RWPE2 (cell line): ENCODE results near the gene UROC1.

ENCODE experiments used
- ATAC-seq: fragments of 200-7000 bp; cut with Tn5 transposase; 3 replicates; pipeline ENCODE4 v1.9.1; 2021; ENCODE audit warnings: low read depth
- DNase-seq: peaks from one replicate; pipeline ENCODE4 v3.0.0-alpha.2; 2020; ENCODE audit warnings: low spot score
- H3K27ac ChIP-seq: fragments of 450-650 bp; 2 replicates; pipeline ENCODE4 v1.5.1; 2017; ENCODE audit warnings: mild to moderate bottlenecking; ENCODE audit not compliant: poor library complexity, severe bottlenecking
- H3K27me3 ChIP-seq: fragments of 250-450 bp; sonication (Bioruptor Pico); 2 replicates; pipeline ENCODE4 v1.5.1; 2021; ENCODE audit warnings: mild to moderate bottlenecking, moderate library complexity; ENCODE audit not compliant: insufficient read depth, poor library complexity, severe bottlenecking
- H3K36me3 ChIP-seq: fragments of 250-450 bp; sonication (Bioruptor Pico); 2 replicates; pipeline ENCODE4 v1.5.1; 2020; ENCODE audit warnings: low read depth, mild to moderate bottlenecking, moderate library complexity
- H3K4me1 ChIP-seq: fragments of 250-450 bp; sonication (Bioruptor Pico); 2 replicates; pipeline ENCODE4 v1.5.1; 2021; ENCODE audit warnings: mild to moderate bottlenecking, moderate library complexity; ENCODE audit not compliant: insufficient read depth, poor library complexity, severe bottlenecking
- H3K4me3 ChIP-seq: fragments of 250-450 bp; sonication (Bioruptor Pico); 2 replicates; pipeline ENCODE4 v1.5.1; 2021; ENCODE audit warnings: mild to moderate bottlenecking, moderate library complexity; ENCODE audit not compliant: severe bottlenecking
- H3K9me3 ChIP-seq: fragments of 250-450 bp; sonication (Bioruptor Pico); 2 replicates; pipeline ENCODE4 v1.5.1; 2021; ENCODE audit warnings: mild to moderate bottlenecking, moderate library complexity; ENCODE audit not compliant: severe bottlenecking
- TF ChIP-seq, protein P1 (sequence below): fragments of 450-650 bp; IDR thresholded peaks from one replicate; pipeline ENCODE4 v1.5.1; 2017; ENCODE audit warnings: mild to moderate bottlenecking, moderate library complexity; ENCODE audit not compliant: poor library complexity, severe bottlenecking

The UROC1 gene

DNA sequence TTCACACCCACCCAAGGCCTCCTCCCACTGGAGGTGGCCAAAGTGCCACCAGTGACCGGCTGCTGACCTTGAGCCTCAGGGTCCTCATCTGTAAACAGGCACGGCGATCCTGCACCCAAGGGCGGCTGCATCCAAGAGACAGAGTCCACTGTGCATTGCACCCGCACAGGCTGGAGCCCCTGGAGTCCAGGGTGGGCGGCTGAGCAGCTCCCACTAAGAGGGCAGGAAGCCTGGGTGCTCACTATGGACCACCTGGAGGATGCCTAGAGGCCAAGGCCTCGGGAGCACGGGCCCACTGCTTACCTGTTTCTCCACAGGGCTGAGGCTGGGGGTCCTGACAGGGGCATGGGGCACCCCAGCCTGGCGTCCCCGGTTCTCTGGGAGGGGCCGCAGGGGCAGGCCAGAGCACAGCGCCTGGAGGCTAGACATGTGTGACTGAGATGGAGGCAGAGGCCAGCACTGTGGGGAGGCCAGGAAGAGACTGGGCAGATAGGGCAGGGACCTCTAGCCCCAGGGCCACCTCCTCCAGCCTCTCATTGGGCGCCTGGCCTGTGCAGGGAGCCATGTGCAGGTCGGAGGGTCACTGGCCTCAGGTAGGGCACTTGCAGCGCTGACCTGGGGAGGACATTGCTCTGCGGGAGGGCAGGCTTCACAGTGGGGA, at the start of gene UROC1:
UROC1 (minus strand) TSS at position 483 of the 661 bp plus-strand sequence; CDS start at position 429, 54 bp downstream.
- TF ChIP-seq, protein P1, sequence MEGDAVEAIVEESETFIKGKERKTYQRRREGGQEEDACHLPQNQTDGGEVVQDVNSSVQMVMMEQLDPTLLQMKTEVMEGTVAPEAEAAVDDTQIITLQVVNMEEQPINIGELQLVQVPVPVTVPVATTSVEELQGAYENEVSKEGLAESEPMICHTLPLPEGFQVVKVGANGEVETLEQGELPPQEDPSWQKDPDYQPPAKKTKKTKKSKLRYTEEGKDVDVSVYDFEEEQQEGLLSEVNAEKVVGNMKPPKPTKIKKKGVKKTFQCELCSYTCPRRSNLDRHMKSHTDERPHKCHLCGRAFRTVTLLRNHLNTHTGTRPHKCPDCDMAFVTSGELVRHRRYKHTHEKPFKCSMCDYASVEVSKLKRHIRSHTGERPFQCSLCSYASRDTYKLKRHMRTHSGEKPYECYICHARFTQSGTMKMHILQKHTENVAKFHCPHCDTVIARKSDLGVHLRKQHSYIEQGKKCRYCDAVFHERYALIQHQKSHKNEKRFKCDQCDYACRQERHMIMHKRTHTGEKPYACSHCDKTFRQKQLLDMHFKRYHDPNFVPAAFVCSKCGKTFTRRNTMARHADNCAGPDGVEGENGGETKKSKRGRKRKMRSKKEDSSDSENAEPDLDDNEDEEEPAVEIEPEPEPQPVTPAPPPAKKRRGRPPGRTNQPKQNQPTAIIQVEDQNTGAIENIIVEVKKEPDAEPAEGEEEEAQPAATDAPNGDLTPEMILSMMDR, result no peak
- Histone ChIP-seq H3K9me3 (no peaks in the 10 kb centered on the region), H3K36me3 (no peaks in the 10 kb centered on the region), H3K27ac (no peak within 1 kb of the TSS), H3K4me1 (no peaks in the 10 kb centered on the region), H3K27me3 (peaks cover under 1% of the 10 kb centered on the region), H3K4me3 (no peak within 1 kb of the TSS)
- ATAC-seq, result no peak
- peak; percentile 48 for DNase-seq

DNA sequence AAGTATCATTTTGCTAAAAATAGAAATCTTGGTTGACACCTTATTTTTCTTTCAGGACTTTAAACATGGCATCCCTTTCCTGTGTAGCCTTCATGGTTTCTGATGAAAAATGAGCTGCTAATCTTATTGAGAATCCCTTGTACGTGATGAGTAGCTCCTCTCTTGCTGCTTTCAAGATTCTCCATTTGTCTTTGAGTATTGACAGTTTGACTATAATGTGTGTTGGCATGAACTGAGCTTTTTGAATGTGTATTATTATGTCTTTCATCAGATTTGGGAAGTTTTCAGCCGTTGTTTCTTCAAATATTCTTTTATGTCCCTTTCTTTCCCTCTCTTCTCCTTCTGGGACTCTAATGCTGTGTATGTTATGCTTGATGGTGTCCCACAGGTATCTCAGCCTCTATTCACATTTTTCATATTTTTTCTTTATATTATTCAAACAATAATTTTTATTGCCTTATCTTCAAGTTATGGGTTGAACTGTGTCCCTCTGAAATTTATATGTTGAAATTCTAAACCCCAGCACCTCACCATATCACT, 45.2 kb upstream of the UROC1 start:
- no peak for ATAC-seq
- DNase-seq, result no peak
- Histone ChIP-seq H3K27ac (no peak overlapping the region), H3K27me3 (peaks cover 11% of the 10 kb centered on the region), H3K9me3 (peaks cover 3% of the 10 kb centered on the region), H3K36me3 (no peaks in the 10 kb centered on the region), H3K4me3 (no peak overlapping the region), H3K4me1 (no peaks in the 10 kb centered on the region)
- TF ChIP-seq, protein P1, result no peak

DNA sequence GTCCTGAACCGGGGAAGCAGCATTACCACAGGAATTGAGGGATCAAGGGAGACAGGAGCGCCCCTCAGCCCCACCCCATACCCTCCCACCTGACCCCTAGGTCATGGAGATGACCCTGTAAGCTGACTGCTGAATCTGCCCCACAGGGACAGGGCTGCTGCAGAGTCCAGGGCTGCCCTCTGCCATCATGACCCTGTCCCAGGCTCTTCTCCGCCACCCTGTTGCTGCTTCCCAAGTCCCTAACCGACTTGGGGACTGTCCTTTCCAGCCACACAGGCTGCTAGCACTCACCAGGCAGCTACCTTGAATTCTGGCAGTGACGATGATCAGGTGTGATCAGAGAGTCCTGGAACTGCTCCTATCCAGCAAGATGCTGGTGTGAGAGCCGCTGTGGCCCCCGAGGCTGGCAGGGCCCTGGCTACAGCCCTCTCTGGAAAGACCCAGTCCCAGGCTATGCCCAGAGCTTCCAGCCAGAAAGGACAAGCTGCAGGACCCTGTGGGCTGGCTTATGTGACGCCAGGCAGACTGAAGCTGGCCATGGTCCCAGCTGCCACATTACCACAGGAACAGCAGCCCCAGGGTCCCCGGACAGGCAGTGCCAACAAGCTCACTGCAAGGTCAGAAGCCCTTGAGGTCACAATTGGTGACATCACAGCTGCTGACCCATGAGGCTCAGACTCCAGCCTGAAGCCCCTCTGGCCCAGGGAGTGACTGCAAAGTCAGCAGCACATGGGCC, 40.9 kb upstream of the UROC1 start, which contains the start of gene C3orf22:
C3orf22 (minus strand) TSS at position 597 of the 736 bp plus-strand sequence. CDS start 5,542 bp downstream, outside the sequence.
- Histone ChIP-seq H3K27ac (no peak within 1 kb of the TSS), H3K36me3 (no peaks in the 10 kb centered on the region), H3K4me1 (no peaks in the 10 kb centered on the region), H3K27me3 (peaks cover 5% of the 10 kb centered on the region), H3K9me3 (peaks cover 3% of the 10 kb centered on the region), H3K4me3 (no peak within 1 kb of the TSS)
- TF ChIP-seq, protein P1, result no peak
- ATAC-seq (no peak; the same call in 2 of the 3 replicates), DNase-seq (no peak)

DNA sequence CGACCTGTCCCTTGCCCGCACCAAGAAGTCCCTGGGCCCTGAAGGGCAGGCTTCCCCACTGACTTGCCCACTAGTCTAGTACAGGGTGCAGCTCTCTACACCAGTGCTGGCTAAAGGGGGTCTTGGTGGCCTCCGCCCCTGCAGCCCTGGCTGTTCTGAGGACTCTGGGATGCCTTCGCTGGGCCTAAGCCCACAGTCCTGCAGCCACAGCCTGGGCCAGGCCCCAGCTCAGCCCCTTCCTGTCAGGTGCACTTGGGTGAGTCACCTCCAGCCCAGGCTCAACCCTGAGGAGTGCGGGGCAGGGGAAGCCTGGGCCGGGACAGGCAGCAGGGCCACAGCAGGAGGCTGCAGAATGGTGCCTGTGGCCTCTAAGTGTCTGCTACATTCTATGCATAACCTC, 40.2 kb upstream of the UROC1 start:
- Histone ChIP-seq H3K27me3 (peaks cover 5% of the 10 kb centered on the region), H3K36me3 (no peaks in the 10 kb centered on the region), H3K4me3 (no peak overlapping the region), H3K27ac (no peak overlapping the region), H3K4me1 (no peaks in the 10 kb centered on the region), H3K9me3 (peaks cover under 1% of the 10 kb centered on the region)
- TF ChIP-seq, protein P1, result no peak
- no peak for ATAC-seq
- no peak for DNase-seq
